ENCODE data around the gene PLCG1.

DNA sequence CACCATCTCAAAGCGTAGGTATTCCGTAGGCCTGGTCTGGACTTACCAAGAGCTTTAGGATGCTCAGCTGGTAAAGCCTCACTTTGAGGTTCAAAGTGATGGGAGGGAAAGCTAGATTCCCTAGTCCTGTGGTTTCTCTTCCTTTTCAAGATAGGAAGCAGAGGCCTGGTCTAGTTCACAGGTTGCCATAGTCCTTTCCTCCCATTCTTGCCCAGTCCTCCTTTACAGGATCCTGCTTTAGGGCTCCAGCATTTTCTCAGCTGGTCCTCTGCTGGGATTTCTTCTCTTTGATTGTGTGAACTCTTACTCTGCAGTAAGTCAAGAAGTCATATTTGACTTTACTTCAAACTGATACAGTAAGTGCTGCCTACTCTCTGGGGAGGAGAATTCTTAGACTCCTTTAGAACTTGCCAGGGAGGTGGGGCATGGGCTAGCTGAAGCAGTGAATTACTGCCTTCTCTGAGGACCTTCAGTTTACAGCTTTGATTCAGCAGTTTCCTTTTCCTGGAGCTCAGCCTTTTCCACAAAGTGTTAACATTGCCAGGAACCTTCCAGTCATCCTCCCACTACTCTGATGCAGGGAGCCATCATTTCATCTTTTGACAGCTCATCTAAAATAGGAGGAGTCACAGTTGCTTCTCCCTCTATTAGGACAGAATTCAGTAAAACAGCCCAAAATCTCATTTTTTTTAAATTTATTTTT is 42.8 kb upstream of the PLCG1 start:
- TF ChIP-seq, protein P1, sequence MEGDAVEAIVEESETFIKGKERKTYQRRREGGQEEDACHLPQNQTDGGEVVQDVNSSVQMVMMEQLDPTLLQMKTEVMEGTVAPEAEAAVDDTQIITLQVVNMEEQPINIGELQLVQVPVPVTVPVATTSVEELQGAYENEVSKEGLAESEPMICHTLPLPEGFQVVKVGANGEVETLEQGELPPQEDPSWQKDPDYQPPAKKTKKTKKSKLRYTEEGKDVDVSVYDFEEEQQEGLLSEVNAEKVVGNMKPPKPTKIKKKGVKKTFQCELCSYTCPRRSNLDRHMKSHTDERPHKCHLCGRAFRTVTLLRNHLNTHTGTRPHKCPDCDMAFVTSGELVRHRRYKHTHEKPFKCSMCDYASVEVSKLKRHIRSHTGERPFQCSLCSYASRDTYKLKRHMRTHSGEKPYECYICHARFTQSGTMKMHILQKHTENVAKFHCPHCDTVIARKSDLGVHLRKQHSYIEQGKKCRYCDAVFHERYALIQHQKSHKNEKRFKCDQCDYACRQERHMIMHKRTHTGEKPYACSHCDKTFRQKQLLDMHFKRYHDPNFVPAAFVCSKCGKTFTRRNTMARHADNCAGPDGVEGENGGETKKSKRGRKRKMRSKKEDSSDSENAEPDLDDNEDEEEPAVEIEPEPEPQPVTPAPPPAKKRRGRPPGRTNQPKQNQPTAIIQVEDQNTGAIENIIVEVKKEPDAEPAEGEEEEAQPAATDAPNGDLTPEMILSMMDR (IDR thresholded peaks at IDR 0.05), result no peak
- TF ChIP-seq POLR2A (IDR thresholded peaks at IDR 0.05), result no peak

Measured in transverse colon (tissue), 3 donors.